PFSK-1 (cell line): Measurements from ENCODE around the gene NDUFB5.

Experiments
- FOXP2 ChIP-seq: optimal IDR thresholded peaks from 2 replicates; pipeline ENCODE3; 2011; ENCODE audit warnings: borderline replicate concordance, control low read depth, inconsistent platforms; ENCODE audit not compliant: insufficient read depth; ENCODE audit errors: extremely low read length, extremely low read depth
- POLR2AphosphoS5 ChIP-seq: IDR thresholded peaks from 2 replicates; pipeline ENCODE4 v1.6.1; 2012; ENCODE audit warnings: low read depth, mild to moderate bottlenecking, control low read depth, low read length, moderate library complexity
- SIN3A ChIP-seq: IDR thresholded peaks from 2 replicates; pipeline ENCODE4 v1.6.1; 2012; ENCODE audit warnings: mild to moderate bottlenecking, low read length, moderate library complexity, borderline replicate concordance; ENCODE audit not compliant: insufficient read depth
- TAF1 ChIP-seq: IDR thresholded peaks from 2 replicates; pipeline ENCODE4 v1.6.1; 2012; ENCODE audit warnings: low read length, control low read depth, borderline replicate concordance; ENCODE audit not compliant: insufficient read depth
- TF ChIP-seq, protein P1 (sequence below), 2 experiments: IDR thresholded peaks; 2 replicates each; pipeline versions ENCODE4 v1.6.1 to v1.8.0; 2011 to 2012; ENCODE audit warnings: low read depth in 2 of 2, low read length in 2 of 2, control low read depth in 1 of 2, inconsistent platforms in 1 of 2, mild to moderate bottlenecking in 1 of 2, moderate library complexity in 1 of 2; ENCODE audit not compliant: insufficient read depth in 1 of 2

DNA sequence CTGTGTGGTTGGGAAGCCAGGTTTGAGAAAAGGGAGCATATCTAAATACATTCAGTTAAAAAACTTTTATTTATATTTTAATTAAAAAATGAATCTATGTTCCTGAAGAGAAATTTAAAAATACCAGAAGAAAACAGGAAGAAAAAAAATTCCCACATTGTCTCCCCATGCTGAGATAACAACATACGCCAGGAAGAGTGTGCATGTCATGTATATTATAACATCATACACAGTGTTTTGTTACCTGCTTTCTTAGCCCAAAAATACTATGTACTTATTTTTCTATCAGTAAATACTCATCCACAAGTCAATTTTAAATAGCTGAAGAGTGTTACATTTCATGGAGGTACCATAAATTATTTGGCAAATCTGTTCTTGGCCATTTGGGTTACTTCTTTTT is 66.7 kb downstream of the NDUFB5 start:
- TF ChIP-seq POLR2AphosphoS5 (no peak), TAF1 (no peak), FOXP2 (no peak), SIN3A (no peak)
- TF ChIP-seq, protein P1, sequence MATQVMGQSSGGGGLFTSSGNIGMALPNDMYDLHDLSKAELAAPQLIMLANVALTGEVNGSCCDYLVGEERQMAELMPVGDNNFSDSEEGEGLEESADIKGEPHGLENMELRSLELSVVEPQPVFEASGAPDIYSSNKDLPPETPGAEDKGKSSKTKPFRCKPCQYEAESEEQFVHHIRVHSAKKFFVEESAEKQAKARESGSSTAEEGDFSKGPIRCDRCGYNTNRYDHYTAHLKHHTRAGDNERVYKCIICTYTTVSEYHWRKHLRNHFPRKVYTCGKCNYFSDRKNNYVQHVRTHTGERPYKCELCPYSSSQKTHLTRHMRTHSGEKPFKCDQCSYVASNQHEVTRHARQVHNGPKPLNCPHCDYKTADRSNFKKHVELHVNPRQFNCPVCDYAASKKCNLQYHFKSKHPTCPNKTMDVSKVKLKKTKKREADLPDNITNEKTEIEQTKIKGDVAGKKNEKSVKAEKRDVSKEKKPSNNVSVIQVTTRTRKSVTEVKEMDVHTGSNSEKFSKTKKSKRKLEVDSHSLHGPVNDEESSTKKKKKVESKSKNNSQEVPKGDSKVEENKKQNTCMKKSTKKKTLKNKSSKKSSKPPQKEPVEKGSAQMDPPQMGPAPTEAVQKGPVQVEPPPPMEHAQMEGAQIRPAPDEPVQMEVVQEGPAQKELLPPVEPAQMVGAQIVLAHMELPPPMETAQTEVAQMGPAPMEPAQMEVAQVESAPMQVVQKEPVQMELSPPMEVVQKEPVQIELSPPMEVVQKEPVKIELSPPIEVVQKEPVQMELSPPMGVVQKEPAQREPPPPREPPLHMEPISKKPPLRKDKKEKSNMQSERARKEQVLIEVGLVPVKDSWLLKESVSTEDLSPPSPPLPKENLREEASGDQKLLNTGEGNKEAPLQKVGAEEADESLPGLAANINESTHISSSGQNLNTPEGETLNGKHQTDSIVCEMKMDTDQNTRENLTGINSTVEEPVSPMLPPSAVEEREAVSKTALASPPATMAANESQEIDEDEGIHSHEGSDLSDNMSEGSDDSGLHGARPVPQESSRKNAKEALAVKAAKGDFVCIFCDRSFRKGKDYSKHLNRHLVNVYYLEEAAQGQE (IDR thresholded peaks at IDR 0.05; ENCODE audit: insufficient read depth in 1 of 2, low read depth in 2 of 2, low read length in 2 of 2) = no peak
